ENCODE data around the gene ADAM11. TPM values are rescaled to one million over a fixed set of nuclear protein-coding genes. Genes with fewer than 3 reads are reported as not detected.

ADAM11 gene
- total RNA-seq, 1 donor from 2014 or later = 0.43 TPM

DNA sequence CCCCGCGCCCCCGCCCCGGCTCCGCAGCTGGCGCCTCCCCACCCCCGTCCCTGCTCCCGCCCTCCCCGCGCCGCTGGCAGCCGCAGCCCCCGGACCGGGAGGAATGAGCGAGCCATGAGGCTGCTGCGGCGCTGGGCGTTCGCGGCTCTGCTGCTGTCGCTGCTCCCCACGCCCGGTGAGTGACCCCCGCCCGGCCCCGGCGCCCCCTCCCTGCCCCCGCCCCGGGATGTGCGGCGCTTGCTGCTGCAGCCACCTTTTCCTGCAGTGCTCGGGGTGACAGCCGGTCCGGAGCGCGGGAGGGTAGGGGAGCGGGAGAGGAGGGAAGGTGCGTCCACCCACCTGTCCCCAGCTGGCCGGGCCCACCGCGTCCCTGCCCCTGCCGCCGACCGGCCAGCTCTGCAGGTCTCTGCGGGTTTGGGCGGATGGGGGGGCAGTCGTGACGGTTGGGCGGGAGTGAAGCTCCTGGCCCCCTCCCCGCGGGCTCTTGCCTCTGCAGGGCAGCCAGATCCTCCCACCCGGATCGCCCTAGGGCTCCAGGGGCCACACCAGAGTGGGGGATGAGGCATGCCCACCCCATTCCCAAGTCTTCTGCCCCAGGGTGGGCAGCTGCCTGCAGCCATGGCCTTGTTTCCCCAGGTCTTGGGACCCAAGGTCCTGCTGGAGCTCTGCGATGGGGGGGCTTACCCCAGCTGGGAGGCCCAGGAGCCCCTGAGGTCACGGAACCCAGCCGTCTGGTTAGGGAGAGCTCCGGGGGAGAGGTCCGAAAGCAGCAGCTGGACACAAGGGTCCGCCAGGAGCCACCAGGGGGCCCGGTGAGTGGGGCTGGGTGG lies 513 bp downstream of the ADAM11 start:
- ATAC-seq (peak; percentile 6), DNase-seq (peak; percentile 65)
- TF ChIP-seq, protein P1, sequence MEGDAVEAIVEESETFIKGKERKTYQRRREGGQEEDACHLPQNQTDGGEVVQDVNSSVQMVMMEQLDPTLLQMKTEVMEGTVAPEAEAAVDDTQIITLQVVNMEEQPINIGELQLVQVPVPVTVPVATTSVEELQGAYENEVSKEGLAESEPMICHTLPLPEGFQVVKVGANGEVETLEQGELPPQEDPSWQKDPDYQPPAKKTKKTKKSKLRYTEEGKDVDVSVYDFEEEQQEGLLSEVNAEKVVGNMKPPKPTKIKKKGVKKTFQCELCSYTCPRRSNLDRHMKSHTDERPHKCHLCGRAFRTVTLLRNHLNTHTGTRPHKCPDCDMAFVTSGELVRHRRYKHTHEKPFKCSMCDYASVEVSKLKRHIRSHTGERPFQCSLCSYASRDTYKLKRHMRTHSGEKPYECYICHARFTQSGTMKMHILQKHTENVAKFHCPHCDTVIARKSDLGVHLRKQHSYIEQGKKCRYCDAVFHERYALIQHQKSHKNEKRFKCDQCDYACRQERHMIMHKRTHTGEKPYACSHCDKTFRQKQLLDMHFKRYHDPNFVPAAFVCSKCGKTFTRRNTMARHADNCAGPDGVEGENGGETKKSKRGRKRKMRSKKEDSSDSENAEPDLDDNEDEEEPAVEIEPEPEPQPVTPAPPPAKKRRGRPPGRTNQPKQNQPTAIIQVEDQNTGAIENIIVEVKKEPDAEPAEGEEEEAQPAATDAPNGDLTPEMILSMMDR (IDR thresholded peaks at IDR 0.05) = no peak
- Histone ChIP-seq H3K36me3 (no peaks in the 10 kb centered on the region), H3K4me1 (peaks cover 7% of the 10 kb centered on the region), H3K4me3 (peak overlapping the region; percentile 41), H3K27me3 (peaks cover 38% of the 10 kb centered on the region), H3K9me3 (no peaks in the 10 kb centered on the region), H3K27ac (no peak overlapping the region)
- intact Hi-C loops (cut with DNase I) = no loop called here

DNA sequence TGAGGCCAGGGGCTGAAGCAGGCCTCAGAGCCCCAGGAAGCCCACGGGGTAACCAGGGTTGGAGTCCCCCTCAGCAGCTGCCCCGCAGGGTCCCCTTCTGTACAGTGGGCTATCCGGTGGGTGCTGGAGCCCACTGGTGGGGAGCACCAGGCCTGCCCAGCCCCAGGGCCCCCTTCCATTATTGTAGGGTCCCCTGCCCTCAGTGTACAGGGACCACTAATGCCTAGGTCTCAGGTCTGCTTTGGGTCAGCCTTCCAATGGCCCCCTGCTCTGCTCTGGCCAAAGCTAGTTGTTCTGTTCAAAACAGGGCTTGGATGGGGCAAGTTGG lies 1.1 kb downstream of the ADAM11 start:
- Histone ChIP-seq H3K27me3 (peaks cover 38% of the 10 kb centered on the region), H3K4me3 (no peak overlapping the region), H3K36me3 (no peaks in the 10 kb centered on the region), H3K9me3 (no peaks in the 10 kb centered on the region), H3K27ac (no peak overlapping the region), H3K4me1 (peaks cover 7% of the 10 kb centered on the region)
- TF ChIP-seq, protein P1 (IDR thresholded peaks at IDR 0.05) = no peak
- no peak for DNase-seq
- ATAC-seq = peak; percentile 3
- intact Hi-C loops (cut with DNase I) = no loop called here

- DNase-seq (peak; percentile 51), ATAC-seq (no peak)
- TF ChIP-seq, protein P1 (IDR thresholded peaks at IDR 0.05) = no peak
- Histone ChIP-seq H3K27me3 (peaks cover 38% of the 10 kb centered on the region), H3K4me3 (no peak overlapping the region), H3K27ac (no peak overlapping the region), H3K4me1 (peaks cover 7% of the 10 kb centered on the region), H3K36me3 (no peaks in the 10 kb centered on the region), H3K9me3 (no peaks in the 10 kb centered on the region)
- intact Hi-C loops (cut with DNase I) = no loop called here
Measured at GRCh38 chr17:44760474-44761308, 1.9 kb downstream of the ADAM11 start.

DNA sequence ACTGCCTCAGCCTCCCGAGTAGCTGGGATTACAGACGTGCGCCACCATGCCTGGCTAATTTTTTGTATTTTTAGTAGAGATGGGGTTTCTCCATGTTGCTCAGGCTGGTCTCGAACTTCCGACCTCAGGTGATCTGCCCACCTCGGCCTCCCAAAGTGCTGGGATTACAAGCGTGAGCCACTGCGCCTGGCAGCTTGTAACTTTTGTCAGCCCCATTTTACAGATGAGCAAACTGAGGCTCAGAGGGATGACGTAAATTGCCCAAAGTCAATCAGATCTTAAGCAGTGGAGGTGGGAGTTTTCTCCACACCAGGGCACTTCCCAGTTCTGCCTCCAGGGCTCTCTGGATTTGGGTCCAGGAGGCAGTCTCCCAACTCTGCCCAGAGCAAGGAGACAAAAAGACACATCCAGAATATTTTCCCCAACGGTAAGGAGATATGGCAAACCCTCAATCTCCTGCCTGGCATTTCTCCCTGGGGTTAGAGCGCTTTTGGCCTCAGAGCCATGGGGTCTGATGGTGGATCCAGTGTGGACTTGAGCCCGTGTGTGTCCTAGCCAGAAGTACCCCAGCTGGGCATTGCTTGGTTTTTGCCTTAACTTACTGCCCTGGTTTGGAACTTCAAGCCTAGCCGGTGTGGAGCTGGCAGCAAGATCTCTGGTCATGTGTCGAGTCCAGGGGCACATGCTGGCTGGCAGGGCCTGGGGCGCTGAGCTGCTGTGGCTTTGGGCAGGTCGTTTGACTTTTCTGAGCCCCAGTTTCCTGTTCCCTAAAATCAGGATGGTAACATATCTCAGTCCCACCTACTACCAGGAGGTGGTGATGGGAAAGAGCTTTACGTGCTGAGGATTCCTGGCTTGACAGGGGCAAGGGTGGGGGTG lies 3.4 kb downstream of the ADAM11 start:
- Histone ChIP-seq H3K4me1 (peaks cover 7% of the 10 kb centered on the region), H3K9me3 (no peaks in the 10 kb centered on the region), H3K4me3 (no peak overlapping the region), H3K36me3 (no peaks in the 10 kb centered on the region), H3K27ac (no peak overlapping the region), H3K27me3 (peaks cover 41% of the 10 kb centered on the region)
- TF ChIP-seq, protein P1 (IDR thresholded peaks at IDR 0.05) = no peak
- ATAC-seq = no peak
- intact Hi-C loops (cut with DNase I) = no loop called here
- no peak for DNase-seq

DNA sequence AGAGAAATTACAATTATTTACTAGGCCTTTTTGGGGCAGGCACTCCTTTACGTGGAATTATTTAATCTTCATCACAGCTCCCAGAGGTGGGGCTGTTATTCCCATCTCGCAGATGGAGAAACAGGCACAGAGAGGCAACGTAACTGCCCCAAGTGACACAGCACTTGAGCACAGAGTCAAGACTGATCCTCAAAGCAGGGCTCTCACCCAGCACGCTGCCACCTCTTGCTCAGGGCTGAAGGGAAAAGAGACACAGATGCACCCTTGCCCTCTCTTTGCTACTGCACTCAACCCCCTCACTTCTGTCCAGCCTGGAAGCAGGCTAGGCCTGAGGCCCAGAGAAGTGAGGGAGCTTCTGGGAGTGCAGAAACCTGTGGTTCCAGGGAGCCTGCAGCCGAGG lies 4.4 kb downstream of the ADAM11 start:
- ATAC-seq = no peak
- intact Hi-C loops (cut with DNase I) = no loop called here
- TF ChIP-seq, protein P1 (IDR thresholded peaks at IDR 0.05) = no peak
- Histone ChIP-seq H3K27me3 (peaks cover 39% of the 10 kb centered on the region), H3K4me1 (peaks cover 7% of the 10 kb centered on the region), H3K4me3 (no peak overlapping the region), H3K36me3 (no peaks in the 10 kb centered on the region), H3K9me3 (no peaks in the 10 kb centered on the region), H3K27ac (no peak overlapping the region)
- no peak for DNase-seq
